NB4 (cell line): ENCODE data around the gene SYT6.

Experiments
- DNase-seq: peaks from one replicate; pipeline ENCODE4 v3.0.0; 2010; ENCODE audit warnings: low read depth
- H3K4me3 ChIP-seq: one replicate; pipeline ENCODE4 v1.5.1; 2011; ENCODE audit warnings: mild to moderate bottlenecking, low read depth, low read length, moderate library complexity
- CTCF ChIP-seq: IDR thresholded peaks from one replicate; pipeline ENCODE4 v1.5.1; 2012; ENCODE audit warnings: low read depth, low read length
- MAX ChIP-seq: IDR thresholded peaks from 2 replicates; pipeline ENCODE4 v1.6.1; 2011; ENCODE audit warnings: low read depth, low read length
- MYC ChIP-seq: IDR thresholded peaks from 2 replicates; pipeline ENCODE4 v1.6.1; 2011; ENCODE audit warnings: low read depth, low read length
- POLR2A ChIP-seq: IDR thresholded peaks from 2 replicates; pipeline ENCODE4 v1.6.1; 2011; ENCODE audit warnings: mild to moderate bottlenecking; ENCODE audit not compliant: insufficient read length; ENCODE audit errors: extremely low read depth

SYT6 gene

GRCh38 chr1:114113411-114114184 lies 40.1 kb downstream of the SYT6 start:
- H3K4me3 ChIP-seq: no peak overlapping the region
- DNase-seq: peak; percentile 89

GRCh38 chr1:114112775-114113174 lies 40.9 kb downstream of the SYT6 start:
- H3K4me3 ChIP-seq: no peak overlapping the region
- no peak for DNase-seq
- TF ChIP-seq CTCF (no peak), POLR2A (no peak), MAX (no peak), MYC (no peak)

More at GRCh38 chr1:114113411-114114184, 40.1 kb downstream of the SYT6 start:
- TF ChIP-seq MAX: peak; percentile 41; the same call in 1 of the 2 replicates
- TF ChIP-seq CTCF: no peak

- no peak overlapping the region for H3K4me3 ChIP-seq
- TF ChIP-seq MYC: no peak
- no peak for TF ChIP-seq MAX
- no peak for TF ChIP-seq POLR2A
- no peak for TF ChIP-seq CTCF
- DNase-seq: no peak
These were observed 41.7 kb downstream of the SYT6 start for GRCh38 chr1:114111731-114112641.

- TF ChIP-seq MYC: no peak
- TF ChIP-seq POLR2A: no peak
- no peak for TF ChIP-seq MAX
- no peak for TF ChIP-seq CTCF
- DNase-seq: no peak
- H3K4me3 ChIP-seq: no peak overlapping the region
These were observed 43.7 kb downstream of the SYT6 start for GRCh38 chr1:114109981-114110380.

- H3K4me3 ChIP-seq: no peak overlapping the region
- TF ChIP-seq CTCF (no peak), MAX (no peak), POLR2A (no peak), MYC (no peak)
- peak; percentile 46 for DNase-seq
These were observed 44.9 kb downstream of the SYT6 start for GRCh38 chr1:114108751-114109255.
